Mammary epithelial cell (primary cell): ENCODE data around the gene CCL13.

Source experiments
- EZH2 ChIP-seq: IDR thresholded peaks from 2 replicates; pipeline ENCODE4 v1.6.1; 2012; ENCODE audit warnings: low read length, inconsistent platforms, borderline replicate concordance
- TF ChIP-seq, protein P1 (sequence below), 2 donors: IDR thresholded peaks in 1 of 2; conservative IDR thresholded peaks in 1 of 2; 2 replicates each; pipeline ENCODE4 v1.5.1; 2011 to 2012; ENCODE audit warnings: inconsistent platforms in 2 of 2, low read length in 2 of 2, mild to moderate bottlenecking in 2 of 2, control low read depth in 1 of 2, low read depth in 1 of 2; ENCODE audit not compliant: insufficient read depth in 1 of 2; ENCODE audit errors: extremely low read depth in 1 of 2

DNA sequence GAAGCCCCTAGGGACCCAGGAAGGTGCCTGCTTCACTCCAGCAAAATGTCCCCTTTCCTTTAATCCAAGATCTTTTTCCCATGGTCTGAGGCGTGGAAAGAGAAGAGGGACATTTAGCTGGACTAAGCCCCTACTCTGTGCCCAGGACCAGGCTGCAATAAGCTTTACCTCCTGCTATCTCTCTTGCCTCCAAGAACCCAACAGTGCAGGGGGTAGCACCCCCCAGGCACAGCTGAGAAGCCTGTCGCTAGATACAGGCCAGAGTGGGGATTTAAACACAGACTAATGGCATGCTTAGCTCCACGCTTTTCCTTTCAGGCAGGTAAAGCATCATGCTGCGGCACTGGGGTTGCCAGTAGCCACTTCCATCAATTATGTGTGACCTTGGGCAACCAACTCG is 31.3 kb downstream of the CCL13 start:
- TF ChIP-seq, protein P1, sequence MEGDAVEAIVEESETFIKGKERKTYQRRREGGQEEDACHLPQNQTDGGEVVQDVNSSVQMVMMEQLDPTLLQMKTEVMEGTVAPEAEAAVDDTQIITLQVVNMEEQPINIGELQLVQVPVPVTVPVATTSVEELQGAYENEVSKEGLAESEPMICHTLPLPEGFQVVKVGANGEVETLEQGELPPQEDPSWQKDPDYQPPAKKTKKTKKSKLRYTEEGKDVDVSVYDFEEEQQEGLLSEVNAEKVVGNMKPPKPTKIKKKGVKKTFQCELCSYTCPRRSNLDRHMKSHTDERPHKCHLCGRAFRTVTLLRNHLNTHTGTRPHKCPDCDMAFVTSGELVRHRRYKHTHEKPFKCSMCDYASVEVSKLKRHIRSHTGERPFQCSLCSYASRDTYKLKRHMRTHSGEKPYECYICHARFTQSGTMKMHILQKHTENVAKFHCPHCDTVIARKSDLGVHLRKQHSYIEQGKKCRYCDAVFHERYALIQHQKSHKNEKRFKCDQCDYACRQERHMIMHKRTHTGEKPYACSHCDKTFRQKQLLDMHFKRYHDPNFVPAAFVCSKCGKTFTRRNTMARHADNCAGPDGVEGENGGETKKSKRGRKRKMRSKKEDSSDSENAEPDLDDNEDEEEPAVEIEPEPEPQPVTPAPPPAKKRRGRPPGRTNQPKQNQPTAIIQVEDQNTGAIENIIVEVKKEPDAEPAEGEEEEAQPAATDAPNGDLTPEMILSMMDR (conservative IDR thresholded peaks at IDR 0.05 in 1 of 2, IDR thresholded peaks at IDR 0.05 in 1 of 2; ENCODE audit: extremely low read depth in 1 of 2, insufficient read depth in 1 of 2, low read depth in 1 of 2, low read length in 2 of 2), result no peak
- no peak for TF ChIP-seq EZH2
